PC-3 (cell line): ENCODE results near the gene ARHGEF7. TPM values are rescaled to one million over a fixed set of nuclear protein-coding genes. Genes with fewer than 3 reads are reported as not detected.
A peak's percentile ranks its signal among the peaks of the same experiment; 100 is the strongest.

Source experiments
- ATAC-seq: fragments of 200-7000 bp; cut with Tn5 transposase; 2 replicates; pipeline ENCODE4 v1.9.1; 2020; ENCODE audit warnings: mild to moderate bottlenecking, moderate library complexity
- Bru-seq: library from RNA; stranded (reverse); fragments of 400-500 nt; gene quantifications from one replicate; lab custom pipeline; 2021; lab: Mats Ljungman, UMichigan
- BruChase-seq, 2 experiments: library from RNA; stranded (reverse); fragments of 400-500 nt; gene quantifications; one replicate each; lab custom pipeline; 2021; lab: Mats Ljungman, UMichigan
- BruUV-seq: library from RNA; stranded (reverse); fragments of 400-500 nt; replicated peaks from 2 replicates; lab custom pipeline; 2021; lab: Mats Ljungman, UMichigan
- CTCF ChIA-PET: fragments of 300-600 bp; sonication (Branson Sonifier 250); formaldehyde crosslinking; loops from one replicate; lab custom pipeline; 2022; ENCODE audit warnings: antibody characterized with exemption; lab: Charles Lee
- POLR2A ChIA-PET: fragments of 300-600 bp; sonication (Branson Sonifier 250); formaldehyde crosslinking; loops from one replicate; lab custom pipeline; 2022; ENCODE audit warnings: antibody characterized with exemption; ENCODE audit not compliant: unreplicated experiment; lab: Charles Lee
- DNase-seq: peaks from one replicate; pipeline ENCODE4 v3.0.0-alpha.2; 2015
- H2AFZ ChIP-seq: fragments of 300-600 bp; sonication (generic); 2 replicates; pipeline ENCODE4 v1.6.0; 2016; ENCODE audit warnings: antibody characterized with exemption, low read length
- H3F3A ChIP-seq: fragments of 300-600 bp; sonication (generic); one replicate; pipeline ENCODE4 v1.6.0; 2017; ENCODE audit warnings: antibody characterized with exemption, low read length, control low read depth, mild to moderate bottlenecking; ENCODE audit not compliant: unreplicated experiment
- H3K27ac ChIP-seq: fragments of 300-600 bp; sonication (generic); 2 replicates; pipeline ENCODE4 v1.5.1; 2016; ENCODE audit warnings: mild to moderate bottlenecking, low read length
- H3K27me3 ChIP-seq: fragments of 300-600 bp; sonication (generic); 2 replicates; pipeline ENCODE4 v1.6.1; 2016; ENCODE audit warnings: low read length, mixed read lengths
- H3K36me3 ChIP-seq: fragments of 300-600 bp; sonication (generic); 2 replicates; pipeline ENCODE4 v1.6.1; 2016; ENCODE audit warnings: low read depth, mixed run types, low read length, mixed read lengths
- H3K4me1 ChIP-seq: fragments of 300-600 bp; sonication (generic); 2 replicates; pipeline ENCODE4 v1.5.1; 2016; ENCODE audit warnings: low read length; ENCODE audit not compliant: insufficient read depth
- H3K4me2 ChIP-seq: fragments of 300-600 bp; sonication (generic); 2 replicates; pipeline ENCODE4 v1.6.0; 2016; ENCODE audit warnings: low read length
- H3K4me3 ChIP-seq: fragments of 300-600 bp; sonication (generic); 2 replicates; pipeline ENCODE4 v1.5.1; 2016; ENCODE audit warnings: mild to moderate bottlenecking, low read length, mixed read lengths
- H3K79me2 ChIP-seq: fragments of 300-600 bp; sonication (generic); 2 replicates; pipeline ENCODE4 v1.6.1; 2017; ENCODE audit warnings: low read length, mixed read lengths
- H3K9ac ChIP-seq: fragments of 300-600 bp; sonication (generic); 2 replicates; pipeline ENCODE4 v1.6.0; 2016; ENCODE audit warnings: mild to moderate bottlenecking, low read length
- H3K9me2 ChIP-seq: fragments of 300-600 bp; sonication (generic); replicated peaks from 2 replicates; pipeline ENCODE4 v1.6.1; 2016; ENCODE audit warnings: mixed run types, low read length, mixed read lengths
- H3K9me3 ChIP-seq: fragments of 300-600 bp; sonication (generic); 2 replicates; pipeline ENCODE4 v1.6.1; 2016; ENCODE audit warnings: low read length, mixed read lengths
- H4K20me1 ChIP-seq: fragments of 300-600 bp; sonication (generic); 2 replicates; pipeline ENCODE4 v1.6.1; 2016; ENCODE audit warnings: low read length, mixed read lengths
- CTCF ChIP-seq: fragments of 300-600 bp; sonication (generic); conservative IDR thresholded peaks from 2 replicates; pipeline ENCODE4 v1.5.1; 2017; ENCODE audit warnings: antibody characterized with exemption, low read depth, mild to moderate bottlenecking, low read length
- EZH2 ChIP-seq: fragments of 300-600 bp; sonication (generic); IDR thresholded peaks from one replicate; pipeline ENCODE4 v1.6.1; 2017; ENCODE audit warnings: antibody characterized with exemption, mild to moderate bottlenecking, low read length; ENCODE audit not compliant: unreplicated experiment
- EZH2phosphoT487 ChIP-seq: fragments of 300-600 bp; sonication (generic); IDR thresholded peaks from 2 replicates; pipeline ENCODE4 v1.6.1; 2018; ENCODE audit warnings: mild to moderate bottlenecking, antibody characterized with exemption, low read length, borderline replicate concordance
- intact Hi-C: fragments of 100-400 bp; cut with micrococcal nuclease; formaldehyde crosslinking; loops from 2 replicates; pipeline ENCODE4 v1.9.0; 2023
- long read RNA-seq: library from polyadenylated mRNA; unstranded; transcript quantifications from one replicate; pipeline ENCODE4 v2.0.0, GENCODE V29; 2021; ENCODE audit not compliant: unreplicated experiment
- total RNA-seq: library from RNA; depleted of rRNA; stranded (reverse); fragments of >200 nt; gene quantifications from 2 replicates; pipeline ENCODE4 v1.2.3, GENCODE V29; 2014; rRNA removed

ARHGEF7 gene, protein sequence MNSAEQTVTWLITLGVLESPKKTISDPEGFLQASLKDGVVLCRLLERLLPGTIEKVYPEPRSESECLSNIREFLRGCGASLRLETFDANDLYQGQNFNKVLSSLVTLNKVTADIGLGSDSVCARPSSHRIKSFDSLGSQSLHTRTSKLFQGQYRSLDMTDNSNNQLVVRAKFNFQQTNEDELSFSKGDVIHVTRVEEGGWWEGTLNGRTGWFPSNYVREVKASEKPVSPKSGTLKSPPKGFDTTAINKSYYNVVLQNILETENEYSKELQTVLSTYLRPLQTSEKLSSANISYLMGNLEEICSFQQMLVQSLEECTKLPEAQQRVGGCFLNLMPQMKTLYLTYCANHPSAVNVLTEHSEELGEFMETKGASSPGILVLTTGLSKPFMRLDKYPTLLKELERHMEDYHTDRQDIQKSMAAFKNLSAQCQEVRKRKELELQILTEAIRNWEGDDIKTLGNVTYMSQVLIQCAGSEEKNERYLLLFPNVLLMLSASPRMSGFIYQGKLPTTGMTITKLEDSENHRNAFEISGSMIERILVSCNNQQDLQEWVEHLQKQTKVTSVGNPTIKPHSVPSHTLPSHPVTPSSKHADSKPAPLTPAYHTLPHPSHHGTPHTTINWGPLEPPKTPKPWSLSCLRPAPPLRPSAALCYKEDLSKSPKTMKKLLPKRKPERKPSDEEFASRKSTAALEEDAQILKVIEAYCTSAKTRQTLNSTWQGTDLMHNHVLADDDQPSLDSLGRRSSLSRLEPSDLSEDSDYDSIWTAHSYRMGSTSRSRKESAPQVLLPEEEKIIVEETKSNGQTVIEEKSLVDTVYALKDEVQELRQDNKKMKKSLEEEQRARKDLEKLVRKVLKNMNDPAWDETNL
- total RNA-seq (14.7 and 25.9 TPM in 2 replicates), Bru-seq, nascent RNA (percentile 80 among the genes with signal in this experiment), BruChase-seq, experiment 1, labeled RNA remaining after a 6-hour chase (percentile 70 among the genes with signal in this experiment), BruChase-seq, experiment 2, labeled RNA remaining after a 2-hour chase (percentile 74 among the genes with signal in this experiment)
- long read RNA-seq, partial matches to known transcripts: 23 of 32 reads
- long read RNA-seq, other reads (novel, unspliced or antisense): 9 of 32 reads

- intact Hi-C loops: no loop called here
- no TSS peak for BruUV-seq
- peak within 1 kb of the TSS; percentile 71 for H3K4me3 ChIP-seq
- no peak for TF ChIP-seq EZH2phosphoT487
- no peak for TF ChIP-seq CTCF
- TF ChIP-seq EZH2: no peak
- peak; percentile 23 for ATAC-seq
- no peak within 1 kb of the TSS for H3K9ac ChIP-seq
- no peaks in the 10 kb centered on the region for H3K36me3 ChIP-seq
- peak within 1 kb of the TSS; percentile 91 for H3K4me2 ChIP-seq
- H3K27me3 ChIP-seq: peaks cover 85% of the 10 kb centered on the region
- H3K27ac ChIP-seq: no peak within 1 kb of the TSS
- no peaks in the 10 kb centered on the region for H3K9me2 ChIP-seq
- no peaks in the 10 kb centered on the region for H3F3A ChIP-seq
- H2AFZ ChIP-seq: peak within 1 kb of the TSS; percentile 75
- H3K79me2 ChIP-seq: no peaks in the 10 kb centered on the region
- H3K9me3 ChIP-seq: no peaks in the 10 kb centered on the region
- no peak for DNase-seq
- CTCF ChIA-PET: no interaction called here
- POLR2A ChIA-PET: no interaction called here
- no peaks in the 10 kb centered on the region for H4K20me1 ChIP-seq
- H3K4me1 ChIP-seq: peaks cover 3% of the 10 kb centered on the region; the same call in 1 of the 2 replicates
Observed at GRCh38 chr13:111115061-111115964, at the start of gene ARHGEF7. Gene ARHGEF7, plus strand, starts transcription at chr13:111115310. Its CDS starts 217 bp downstream, at chr13:111115527.

DNA sequence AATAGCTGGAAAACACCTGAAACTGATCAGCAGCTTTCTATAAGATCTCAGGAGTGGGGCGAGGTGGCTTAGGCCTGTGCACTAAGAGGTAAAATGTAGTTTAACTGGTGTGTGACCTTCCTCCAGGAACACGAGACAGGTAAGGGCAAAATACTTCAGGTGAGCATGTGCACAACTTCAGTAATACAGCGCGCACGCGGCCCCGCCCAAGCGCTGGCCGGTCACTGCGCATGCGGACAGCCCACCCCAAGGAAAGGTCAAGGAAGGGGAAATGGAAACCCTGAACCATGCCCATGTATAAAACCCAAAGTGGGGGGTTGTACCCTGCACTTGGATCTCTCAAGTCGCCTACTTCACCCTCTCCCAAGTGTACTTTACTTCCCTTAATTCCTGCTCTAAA is 49.4 kb upstream of the ARHGEF7 start:
- TF ChIP-seq EZH2 (no peak), CTCF (no peak), EZH2phosphoT487 (no peak)
- Histone ChIP-seq H3F3A (no peaks in the 10 kb centered on the region), H4K20me1 (no peaks in the 10 kb centered on the region), H3K4me3 (no peak overlapping the region), H3K79me2 (no peaks in the 10 kb centered on the region), H3K4me1 (no peaks in the 10 kb centered on the region), H3K27me3 (no peaks in the 10 kb centered on the region), H3K9me2 (no peaks in the 10 kb centered on the region), H3K4me2 (no peak overlapping the region), H3K36me3 (no peaks in the 10 kb centered on the region), H3K9ac (no peak overlapping the region), H3K9me3 (no peaks in the 10 kb centered on the region), H3K27ac (no peak overlapping the region), H2AFZ (no peak overlapping the region)
- ATAC-seq: no peak
- DNase-seq: no peak
- intact Hi-C loops: loop anchor here (2.0 kb wide), 1 partner anchor 157 kb away; no protein-coding TSS in a partner anchor
- no TSS peak for BruUV-seq
- CTCF ChIA-PET: no interaction called here
- POLR2A ChIA-PET: no interaction called here
